ENCODE data around the gene AR.
"Not testable (repeated sequence)": the region's sequence is repeated elsewhere in the genome, so short reads cannot be mapped to it uniquely, and the experiment has no call there.

Gene AR

GRCh38 chrX:67637293-67637692 is 93.5 kb downstream of the AR start:
- DNase-seq, result not testable (repeated sequence)

GRCh38 chrX:67648361-67648760 is 104.5 kb downstream of the AR start:
- no peak for DNase-seq

- DNase-seq, result no peak
Observed at GRCh38 chrX:67651437-67652142, 107.8 kb downstream of the AR start.

- DNase-seq, result no peak
Observed at GRCh38 chrX:67652543-67652942, 108.7 kb downstream of the AR start.

GRCh38 chrX:67654301-67654700 is 110.5 kb downstream of the AR start:
- DNase-seq, result no peak

- no peak for DNase-seq
Observed at GRCh38 chrX:67665583-67665982, 121.8 kb downstream of the AR start.

GRCh38 chrX:67670717-67671116 is 126.9 kb downstream of the AR start:
- DNase-seq, result not testable (repeated sequence)

GRCh38 chrX:67673741-67674274 is 130.0 kb downstream of the AR start:
- DNase-seq, result no peak

- no peak for DNase-seq
Observed at GRCh38 chrX:67674741-67675140, 130.9 kb downstream of the AR start.

GRCh38 chrX:67684136-67684535 is 140.3 kb downstream of the AR start:
- DNase-seq, result no peak

- no peak for DNase-seq
Observed at GRCh38 chrX:67692246-67692645, 148.4 kb downstream of the AR start.

- DNase-seq, result no peak
Observed at GRCh38 chrX:67693928-67694327, 150.1 kb downstream of the AR start.

- DNase-seq, result no peak
Observed at GRCh38 chrX:67697452-67697851, 153.6 kb downstream of the AR start.

GRCh38 chrX:67700602-67701001 is 156.8 kb downstream of the AR start:
- no peak for DNase-seq

GRCh38 chrX:67714004-67714403 is 170.2 kb downstream of the AR start:
- no peak for DNase-seq

- DNase-seq, result no peak
Observed at GRCh38 chrX:67717571-67717970, 173.8 kb downstream of the AR start.

GRCh38 chrX:67718926-67719325 is 175.1 kb downstream of the AR start:
- no peak for DNase-seq

- peak in 1 of 2 donors; percentile 34 for DNase-seq
Observed at GRCh38 chrX:67720344-67720743, 176.5 kb downstream of the AR start.

GRCh38 chrX:67721321-67721720 is 177.5 kb downstream of the AR start:
- no peak for DNase-seq

- no peak for DNase-seq
Observed at GRCh38 chrX:67723580-67724351, 179.9 kb downstream of the AR start.

- no peak for DNase-seq
Observed at GRCh38 chrX:67724359-67725110, 180.7 kb downstream of the AR start.

GRCh38 chrX:67725471-67725870 is 181.7 kb downstream of the AR start:
- DNase-seq, result no peak

GRCh38 chrX:67726018-67726417 is 182.2 kb downstream of the AR start:
- DNase-seq, result peak in 1 of 2 donors; percentile 63

Measured in bone marrow (tissue), 2 donors.